Neural crest cell (in vitro differentiated cells): ENCODE results near the gene ATF5. TPM values are rescaled to one million over a fixed set of nuclear protein-coding genes. Genes with fewer than 3 reads are reported as not detected.
A peak's percentile ranks its signal among the peaks of the same experiment; 100 is the strongest.
"Not testable (repeated sequence)": the region's sequence is repeated elsewhere in the genome, so short reads cannot be mapped to it uniquely, and the experiment has no call there.

Experiments used
- DNase-seq: peaks from one replicate; pipeline ENCODE4 v3.0.0; 2021; ENCODE audit warnings: low read depth, mixed read lengths, low spot score
- H3K27ac Mint-ChIP-seq: one replicate; pipeline ENCODE4 v1.8.0; 2021; ENCODE audit warnings: mild to moderate bottlenecking, mixed read lengths; ENCODE audit not compliant: unreplicated experiment
- H3K27me3 Mint-ChIP-seq: 2 replicates; pipeline ENCODE4 v1.8.0; 2021; ENCODE audit warnings: low read depth, mild to moderate bottlenecking, mixed read lengths
- H3K36me3 Mint-ChIP-seq: 2 replicates; pipeline ENCODE4 v1.8.0; 2021; ENCODE audit warnings: low read depth, mild to moderate bottlenecking, mixed read lengths
- H3K4me1 Mint-ChIP-seq: 2 replicates; pipeline ENCODE4 v1.8.0; 2021; ENCODE audit warnings: mixed read lengths
- H3K4me3 Mint-ChIP-seq: one replicate; pipeline ENCODE4 v1.8.0; 2021; ENCODE audit warnings: mild to moderate bottlenecking, mixed read lengths
- H3K9me3 Mint-ChIP-seq: 2 replicates; pipeline ENCODE4 v1.8.0; 2021; ENCODE audit warnings: mixed read lengths
- total RNA-seq: library from RNA; stranded (reverse); gene quantifications from 2 replicates; pipeline ENCODE4 v1.2.1, GENCODE V29; 2021
- TF ChIP-seq, protein P1 (sequence below): fragments of 200-600 bp; sonication (generic); conservative IDR thresholded peaks from 2 replicates; pipeline ENCODE4 v1.5.0; 2021; ENCODE audit warnings: antibody characterized with exemption, mild to moderate bottlenecking

The ATF5 gene
- total RNA-seq, 1 donor from 2014 or later: 23.4 TPM

DNA sequence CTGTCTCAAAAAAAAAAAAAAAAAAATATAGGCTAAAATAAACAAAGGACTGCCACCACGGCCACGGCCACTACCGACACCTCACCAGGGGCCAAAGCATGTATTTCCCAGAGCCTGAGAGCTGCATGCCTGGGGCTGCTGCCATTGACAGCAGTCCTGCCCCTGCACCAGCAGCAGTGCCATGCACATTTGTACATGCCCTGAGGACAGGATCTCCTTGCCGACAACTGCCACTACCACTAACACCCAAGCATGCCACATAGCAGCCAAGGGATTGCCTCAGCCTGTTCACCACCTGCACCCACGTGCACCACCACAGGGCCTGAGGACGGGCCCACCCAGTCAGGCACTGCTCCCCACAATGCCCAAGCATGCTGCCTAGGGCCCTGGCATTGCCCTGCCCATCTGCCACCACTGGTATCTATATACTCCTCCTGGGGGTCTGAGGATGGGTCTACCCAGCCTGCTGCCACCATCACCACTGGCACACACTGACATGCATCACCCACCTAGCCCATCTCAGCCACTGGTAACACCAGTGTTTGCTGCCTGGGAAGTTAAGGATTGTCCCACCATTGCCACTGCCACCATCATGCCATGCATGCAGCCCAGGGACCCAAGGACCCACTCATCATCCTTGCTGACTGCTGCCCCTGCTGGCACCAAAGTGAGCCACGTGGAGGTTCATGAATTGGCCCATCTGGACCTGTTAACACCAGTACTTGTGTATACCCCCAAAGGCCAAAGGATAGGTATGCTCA lies 10.9 kb downstream of the ATF5 start:
- TF ChIP-seq, protein P1, sequence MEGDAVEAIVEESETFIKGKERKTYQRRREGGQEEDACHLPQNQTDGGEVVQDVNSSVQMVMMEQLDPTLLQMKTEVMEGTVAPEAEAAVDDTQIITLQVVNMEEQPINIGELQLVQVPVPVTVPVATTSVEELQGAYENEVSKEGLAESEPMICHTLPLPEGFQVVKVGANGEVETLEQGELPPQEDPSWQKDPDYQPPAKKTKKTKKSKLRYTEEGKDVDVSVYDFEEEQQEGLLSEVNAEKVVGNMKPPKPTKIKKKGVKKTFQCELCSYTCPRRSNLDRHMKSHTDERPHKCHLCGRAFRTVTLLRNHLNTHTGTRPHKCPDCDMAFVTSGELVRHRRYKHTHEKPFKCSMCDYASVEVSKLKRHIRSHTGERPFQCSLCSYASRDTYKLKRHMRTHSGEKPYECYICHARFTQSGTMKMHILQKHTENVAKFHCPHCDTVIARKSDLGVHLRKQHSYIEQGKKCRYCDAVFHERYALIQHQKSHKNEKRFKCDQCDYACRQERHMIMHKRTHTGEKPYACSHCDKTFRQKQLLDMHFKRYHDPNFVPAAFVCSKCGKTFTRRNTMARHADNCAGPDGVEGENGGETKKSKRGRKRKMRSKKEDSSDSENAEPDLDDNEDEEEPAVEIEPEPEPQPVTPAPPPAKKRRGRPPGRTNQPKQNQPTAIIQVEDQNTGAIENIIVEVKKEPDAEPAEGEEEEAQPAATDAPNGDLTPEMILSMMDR: no peak
- Mint-ChIP-seq H3K27ac (peak overlapping the region; percentile 50), H3K9me3 (no peaks in the 10 kb centered on the region), H3K4me3 (no peak overlapping the region), H3K36me3 (no peaks in the 10 kb centered on the region), H3K4me1 (peaks cover 10% of the 10 kb centered on the region), H3K27me3 (peaks cover 15% of the 10 kb centered on the region)
- DNase-seq: no peak

DNA sequence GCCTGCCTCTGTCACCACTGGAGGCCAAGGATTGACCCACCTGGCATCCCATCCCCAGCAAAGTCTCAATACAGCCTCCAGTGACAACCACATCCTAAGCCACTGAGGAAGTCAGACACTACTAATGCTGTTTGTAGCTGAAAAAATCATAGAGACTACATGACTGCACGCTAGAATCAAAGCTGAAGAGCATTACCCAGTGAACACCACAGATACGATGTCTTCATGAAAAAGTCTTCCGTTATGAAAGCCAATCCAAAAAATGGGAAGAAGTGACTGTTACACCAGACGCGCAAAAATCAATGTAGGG lies 11.4 kb downstream of the ATF5 start:
- Mint-ChIP-seq H3K27ac (peak overlapping the region; percentile 50), H3K36me3 (no peaks in the 10 kb centered on the region), H3K4me1 (peaks cover 10% of the 10 kb centered on the region), H3K4me3 (no peak overlapping the region), H3K9me3 (no peaks in the 10 kb centered on the region), H3K27me3 (peaks cover 15% of the 10 kb centered on the region)
- TF ChIP-seq, protein P1: no peak
- DNase-seq: no peak

DNA sequence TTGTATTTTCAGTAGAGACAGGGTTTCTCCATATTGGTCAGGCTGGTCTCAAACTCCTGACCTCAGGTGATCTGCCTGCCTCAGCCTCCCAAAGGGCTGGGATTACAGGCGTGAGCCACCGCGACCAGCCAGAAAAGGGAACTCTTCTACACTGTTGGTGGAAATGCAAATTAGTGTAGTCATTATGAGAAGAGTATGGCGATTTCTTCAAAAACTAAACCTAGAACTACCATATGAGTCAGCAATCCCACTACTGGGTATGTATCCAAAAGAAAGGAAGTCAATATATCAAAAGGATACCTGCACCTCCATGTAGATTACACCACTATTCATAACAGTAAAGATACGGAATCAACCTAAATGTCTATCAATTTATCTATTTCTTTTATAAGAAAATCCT lies 15.6 kb downstream of the ATF5 start:
- not testable (repeated sequence) for H3K36me3 Mint-ChIP-seq, H3K4me3 Mint-ChIP-seq, H3K27ac Mint-ChIP-seq, H3K4me1 Mint-ChIP-seq, DNase-seq, H3K9me3 Mint-ChIP-seq
- peaks cover 11% of the 10 kb centered on the region for H3K27me3 Mint-ChIP-seq

DNA sequence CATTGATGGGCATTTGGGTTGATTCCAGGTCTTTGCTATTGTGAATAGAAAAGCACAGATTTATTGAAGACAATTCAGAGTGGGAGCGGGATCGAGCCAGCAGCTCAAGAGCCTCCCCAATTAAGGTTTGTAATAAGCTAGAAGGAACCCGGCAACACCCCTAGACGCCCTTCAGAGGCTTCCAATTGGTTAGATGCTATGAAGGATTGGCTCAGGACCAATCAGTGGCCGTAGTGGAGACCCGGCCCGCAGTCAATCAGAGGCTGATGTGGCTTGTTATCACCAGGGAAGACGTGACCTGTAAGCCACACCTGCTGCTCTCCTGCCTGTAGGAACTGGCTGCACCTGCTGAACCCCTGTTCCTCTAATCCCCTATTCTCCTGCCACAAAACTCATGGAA lies 17.4 kb downstream of the ATF5 start:
- Mint-ChIP-seq H3K27ac (no peak overlapping the region), H3K27me3 (peaks cover 11% of the 10 kb centered on the region), H3K36me3 (no peaks in the 10 kb centered on the region), H3K4me1 (peaks cover 14% of the 10 kb centered on the region), H3K4me3 (no peak overlapping the region), H3K9me3 (no peaks in the 10 kb centered on the region)
- TF ChIP-seq, protein P1: no peak
- no peak for DNase-seq

DNA sequence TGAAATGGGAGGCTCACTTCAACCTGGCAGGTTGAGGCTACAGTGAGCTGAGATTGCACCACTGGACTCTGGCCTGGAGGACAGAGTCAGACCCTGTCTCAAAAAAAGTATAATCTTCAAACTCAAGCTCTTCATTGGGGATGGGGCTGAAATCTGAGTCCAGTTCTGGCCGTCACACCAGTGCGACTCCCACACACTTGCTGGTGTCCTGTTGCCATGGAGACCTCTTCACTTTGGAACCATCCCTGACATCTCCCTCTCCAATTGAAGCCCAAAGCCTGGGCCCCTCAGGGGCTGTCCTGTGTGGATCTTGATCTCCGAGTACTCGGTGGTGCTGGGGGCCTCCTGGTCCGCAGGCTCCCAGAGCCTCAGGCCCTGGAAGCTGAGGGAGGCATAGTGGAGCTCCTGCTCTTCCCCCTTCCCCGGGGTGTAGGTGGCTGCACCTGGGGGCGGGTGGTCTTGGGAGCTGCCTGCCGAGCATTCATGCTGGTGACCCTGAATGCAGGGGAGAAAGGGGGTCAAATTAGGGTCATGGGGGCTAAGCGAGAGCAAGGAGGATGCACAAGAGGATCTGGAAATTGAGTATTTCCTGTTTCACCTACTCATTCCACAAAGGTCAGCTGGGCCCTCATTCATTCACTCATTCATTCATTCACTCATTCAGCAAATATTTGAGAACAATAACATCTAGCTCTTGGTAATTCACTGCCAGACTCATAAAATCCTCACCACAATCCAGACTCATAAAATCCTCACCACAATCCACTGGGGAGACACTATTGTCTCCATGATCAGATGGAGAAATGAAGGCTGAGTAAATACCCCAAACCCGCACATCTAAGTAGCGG lies 21.0 kb downstream of the ATF5 start:
- no peak for DNase-seq
- H3K4me1 Mint-ChIP-seq: peaks cover 23% of the 10 kb centered on the region
- no peaks in the 10 kb centered on the region for H3K36me3 Mint-ChIP-seq
- TF ChIP-seq, protein P1: no peak
- H3K9me3 Mint-ChIP-seq: no peaks in the 10 kb centered on the region
- H3K27me3 Mint-ChIP-seq: no peaks in the 10 kb centered on the region
- H3K27ac Mint-ChIP-seq: no peak overlapping the region
- H3K4me3 Mint-ChIP-seq: no peak overlapping the region

DNA sequence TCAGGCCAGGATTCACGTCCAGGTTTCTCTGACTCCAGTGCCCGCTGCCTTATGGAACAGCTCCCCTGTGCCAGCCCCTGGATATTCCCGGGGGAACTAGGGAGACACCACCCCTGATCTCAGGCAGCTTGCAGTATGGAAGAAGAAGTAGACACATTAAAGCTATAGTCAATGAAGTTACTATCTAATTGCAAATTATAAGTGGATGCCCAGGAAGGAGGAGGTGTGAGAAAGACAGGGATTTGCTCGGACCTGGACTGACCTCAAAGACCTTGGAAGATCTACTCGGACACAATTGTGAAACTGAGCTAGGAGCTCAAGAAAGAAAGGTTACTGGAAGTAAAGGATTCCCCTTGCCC lies 21.6 kb downstream of the ATF5 start:
- Mint-ChIP-seq H3K36me3 (no peaks in the 10 kb centered on the region), H3K4me3 (no peak overlapping the region), H3K4me1 (peaks cover 23% of the 10 kb centered on the region), H3K27ac (no peak overlapping the region), H3K9me3 (no peaks in the 10 kb centered on the region), H3K27me3 (no peaks in the 10 kb centered on the region)
- no peak for DNase-seq
- TF ChIP-seq, protein P1: no peak
